SK-N-SH treated with all-trans-retinoic acid at 6 μM for 48 hours (cell line): Measurements from ENCODE around the gene PHLDA3.
A peak's percentile ranks its signal among the peaks of the same experiment; 100 is the strongest.

ENCODE experiments used
- ATAC-seq: fragments of 200-7000 bp; cut with Tn5 transposase; 3 replicates; pipeline ENCODE4 v1.9.1; 2020; ENCODE audit warnings: mild to moderate bottlenecking, moderate library complexity
- ARNTL ChIP-seq: fragments of 450-650 bp; formaldehyde crosslinking; IDR thresholded peaks from 2 replicates; pipeline ENCODE4 v1.5.0; 2020; ENCODE audit warnings: low read depth, mild to moderate bottlenecking, moderate library complexity, borderline replicate concordance
- CREB5 ChIP-seq: fragments of 250-450 bp; sonication (Bioruptor Pico); IDR thresholded peaks from 2 replicates; pipeline ENCODE4 v1.5.1; 2020; ENCODE audit warnings: low read depth, mild to moderate bottlenecking, moderate library complexity
- CSDC2 ChIP-seq: fragments of 250-450 bp; sonication (Bioruptor Pico); IDR thresholded peaks from 2 replicates; pipeline ENCODE4 v1.5.0; 2020; ENCODE audit warnings: mild to moderate bottlenecking, moderate library complexity
- ESRRG ChIP-seq: fragments of 250-450 bp; sonication (Bioruptor Pico); IDR thresholded peaks from 2 replicates; pipeline ENCODE4 v1.6.1; 2021; ENCODE audit warnings: mild to moderate bottlenecking
- GLIS3 ChIP-seq: fragments of 250-450 bp; sonication (Bioruptor Pico); IDR thresholded peaks from 2 replicates; pipeline ENCODE4 v1.5.0; 2020; ENCODE audit warnings: mild to moderate bottlenecking, moderate library complexity
- ISL1 ChIP-seq: fragments of 250-450 bp; sonication (Bioruptor Pico); IDR thresholded peaks from 2 replicates; pipeline ENCODE4 v2.1.2; 2022; ENCODE audit warnings: mild to moderate bottlenecking, moderate library complexity
- OSR1 ChIP-seq: fragments of 250-450 bp; sonication (Bioruptor Pico); IDR thresholded peaks from 2 replicates; pipeline ENCODE4 v1.8.0; 2022; ENCODE audit warnings: moderate library complexity, mild to moderate bottlenecking, inconsistent platforms
- PATZ1 ChIP-seq: fragments of 250-450 bp; sonication (Bioruptor Pico); IDR thresholded peaks from 2 replicates; pipeline ENCODE4 v1.8.0; 2020; ENCODE audit warnings: mild to moderate bottlenecking, moderate library complexity, borderline replicate concordance
- POU6F1 ChIP-seq: fragments of 250-450 bp; sonication (Bioruptor Pico); IDR thresholded peaks from 2 replicates; pipeline ENCODE4 v1.8.0; 2021; ENCODE audit warnings: low read depth, mild to moderate bottlenecking, moderate library complexity, borderline replicate concordance
- PPARA ChIP-seq: fragments of 250-450 bp; sonication (Bioruptor Pico); IDR thresholded peaks from 2 replicates; pipeline ENCODE4 v1.5.0; 2020; ENCODE audit warnings: mild to moderate bottlenecking, borderline replicate concordance
- TCF4 ChIP-seq: fragments of 250-450 bp; sonication (Bioruptor Pico); IDR thresholded peaks from 2 replicates; pipeline ENCODE4 v1.8.0; 2021; ENCODE audit warnings: mild to moderate bottlenecking, moderate library complexity, borderline replicate concordance
- TOX ChIP-seq: fragments of 250-450 bp; sonication (Bioruptor Pico); IDR thresholded peaks from 2 replicates; pipeline ENCODE4 v1.8.0; 2021; ENCODE audit warnings: mild to moderate bottlenecking, moderate library complexity, borderline replicate concordance
- TSHZ2 ChIP-seq: fragments of 250-450 bp; sonication (Bioruptor Pico); IDR thresholded peaks from 2 replicates; pipeline ENCODE4 v1.5.0; 2020; ENCODE audit warnings: mild to moderate bottlenecking, moderate library complexity
- ZC3H10 ChIP-seq: fragments of 250-450 bp; sonication (Bioruptor Pico); IDR thresholded peaks from 2 replicates; pipeline ENCODE4 v1.5.1; 2021; ENCODE audit warnings: mild to moderate bottlenecking, moderate library complexity
- ZFP3 ChIP-seq: fragments of 250-450 bp; sonication (Bioruptor Pico); IDR thresholded peaks from 2 replicates; pipeline ENCODE4 v1.5.0; 2020; ENCODE audit warnings: mild to moderate bottlenecking, moderate library complexity
- ZFP30 ChIP-seq: fragments of 450-650 bp; formaldehyde crosslinking; IDR thresholded peaks from 2 replicates; pipeline ENCODE4 v1.5.0; 2022; ENCODE audit warnings: mild to moderate bottlenecking, moderate library complexity
- ZNF70 ChIP-seq: fragments of 450-650 bp; formaldehyde crosslinking; IDR thresholded peaks from 2 replicates; pipeline ENCODE4 v1.5.0; 2020; ENCODE audit warnings: mild to moderate bottlenecking, moderate library complexity

PHLDA3 gene

GRCh38 chr1:201514466-201514865 lies 45.5 kb upstream of the PHLDA3 start (continued):
- TF ChIP-seq TSHZ2 (no peak), CSDC2 (no peak), ZNF70 (CRISPR knock-in tag) (no peak), ZFP30 (CRISPR knock-in tag) (no peak), OSR1 (CRISPR knock-in tag) (no peak), GLIS3 (CRISPR knock-in tag) (no peak), TOX (no peak), ARNTL (CRISPR knock-in tag) (no peak)

- TF ChIP-seq GLIS3 (CRISPR knock-in tag) (no peak), ESRRG (CRISPR knock-in tag) (no peak), OSR1 (CRISPR knock-in tag) (no peak), ISL1 (no peak), PATZ1 (CRISPR knock-in tag) (no peak), ZFP3 (CRISPR knock-in tag) (no peak), TSHZ2 (no peak), PPARA (no peak)
- no peak for ATAC-seq
Measured at GRCh38 chr1:201513498-201514243, 44.7 kb upstream of the PHLDA3 start.

GRCh38 chr1:201511941-201512539 lies 43.1 kb upstream of the PHLDA3 start:
- no peak for TF ChIP-seq ZC3H10 (CRISPR knock-in tag)
- no peak for TF ChIP-seq CSDC2
- no peak for TF ChIP-seq ZFP3 (CRISPR knock-in tag)
- TF ChIP-seq POU6F1, result no peak
- no peak for TF ChIP-seq PPARA
- TF ChIP-seq, all 23 proteins: peak for 0
- ATAC-seq, result peak; percentile 57

GRCh38 chr1:201511396-201511940 lies 42.5 kb upstream of the PHLDA3 start:
- ATAC-seq, result no peak
- TF ChIP-seq POU6F1, result no peak
- TF ChIP-seq ISL1, result no peak
- TF ChIP-seq PATZ1 (CRISPR knock-in tag), result no peak
- TF ChIP-seq CREB5, result no peak
- TF ChIP-seq TCF4 (CRISPR knock-in tag), result no peak
- TF ChIP-seq GLIS3 (CRISPR knock-in tag), result no peak
